H1 (cell line): Measurements from ENCODE around the gene BEST3. TPM values are rescaled to one million over a fixed set of nuclear protein-coding genes. Genes with fewer than 3 reads are reported as not detected.

ENCODE experiments used
- CTCF ChIA-PET: fragments of 300-600 bp; sonication (Branson Sonifier 250); formaldehyde crosslinking; loops from one replicate; lab custom pipeline; 2021; ENCODE audit not compliant: partially characterized antibody; lab: Charles Lee
- POLR2A ChIA-PET: fragments of 300-600 bp; sonication (Branson Sonifier 250); formaldehyde crosslinking; loops from one replicate; lab custom pipeline; 2021; ENCODE audit warnings: inconsistent platforms; ENCODE audit not compliant: partially characterized antibody; lab: Charles Lee
- DNase-seq, 2 experiments: peaks; one replicate each; pipeline versions ENCODE4 v3.0.0 to v3.0.0-alpha.2; 2010 to 2022; ENCODE audit warnings: low spot score in 2 of 2, low read depth in 1 of 2, mixed read lengths in 1 of 2
- FAIRE-seq: peaks from 2 replicates; lab custom pipeline; 2011; peaks lifted over from hg19 to GRCh38; lab: Jason Lieb, UNC
- H2AFZ ChIP-seq: 2 replicates; pipeline ENCODE4 v1.8.1; 2012; ENCODE audit warnings: low read length, inconsistent platforms
- H2AK5ac ChIP-seq: 2 replicates; pipeline ENCODE4 v1.6.1; 2013; ENCODE audit warnings: low read depth, low read length
- H2BK120ac ChIP-seq: replicated peaks from 2 replicates; pipeline ENCODE3; 2013; ENCODE audit warnings: low read depth, low read length, inconsistent platforms
- H2BK12ac ChIP-seq: 2 replicates; pipeline ENCODE4 v1.6.1; 2013; ENCODE audit warnings: low read depth, low read length
- H2BK15ac ChIP-seq: 2 replicates; pipeline ENCODE4 v1.6.1; 2013; ENCODE audit warnings: low read length
- H2BK20ac ChIP-seq: 2 replicates; pipeline ENCODE4 v1.6.1; 2013; ENCODE audit warnings: low read length
- H2BK5ac ChIP-seq: 2 replicates; pipeline ENCODE4 v1.6.1; 2013; ENCODE audit warnings: low read depth, low read length
- H3K14ac ChIP-seq: 2 replicates; pipeline ENCODE4 v1.6.1; 2013; ENCODE audit warnings: inconsistent platforms; ENCODE audit not compliant: insufficient read length
- H3K18ac ChIP-seq: 2 replicates; pipeline ENCODE4 v1.6.1; 2013; ENCODE audit warnings: low read length; ENCODE audit errors: extremely low read depth
- H3K23ac ChIP-seq: 2 replicates; pipeline ENCODE4 v1.6.1; 2013; ENCODE audit warnings: inconsistent platforms; ENCODE audit not compliant: insufficient read length
- H3K23me2 ChIP-seq: 2 replicates; pipeline ENCODE4 v1.6.1; 2013; ENCODE audit warnings: low read depth, low read length
- H3K27ac ChIP-seq: 2 replicates; pipeline ENCODE4 v1.6.1; 2011; ENCODE audit warnings: low read depth, low read length, inconsistent platforms
- H3K27me3 ChIP-seq, 4 experiments: replicated peaks in 1 of 4; 1 replicate in 1 of 4; 2 replicates in 3 of 4; pipeline versions ENCODE4 v1.6.1 to v1.8.1; 2011 to 2013; ENCODE audit warnings: low read length in 3 of 4, mild to moderate bottlenecking in 3 of 4, inconsistent platforms in 2 of 4, mixed read lengths in 2 of 4, moderate library complexity in 1 of 4; ENCODE audit not compliant: control insufficient read depth in 3 of 4, insufficient read depth in 3 of 4; ENCODE audit errors: extremely low read depth in 1 of 4
- H3K36me3 ChIP-seq, 4 experiments: 2 replicates each; pipeline versions ENCODE4 v1.6.1 to v1.8.1; 2011 to 2013; ENCODE audit warnings: mild to moderate bottlenecking in 4 of 4, low read length in 3 of 4, moderate library complexity in 2 of 4, control low read depth in 1 of 4, inconsistent platforms in 1 of 4; ENCODE audit not compliant: insufficient read depth in 4 of 4, control insufficient read depth in 2 of 4
- H3K4ac ChIP-seq: replicated peaks from 2 replicates; pipeline ENCODE3; 2013; ENCODE audit warnings: low read length, low read depth, mixed read lengths, inconsistent platforms; ENCODE audit not compliant: insufficient read length
- H3K4me1 ChIP-seq, 4 experiments: replicated peaks in 1 of 4; 1 replicate in 1 of 4; 2 replicates in 3 of 4; pipeline versions ENCODE4 v1.6.1 to v1.8.1; 2011 to 2013; ENCODE audit warnings: low read length in 3 of 4, inconsistent platforms in 2 of 4, mixed read lengths in 1 of 4; ENCODE audit not compliant: insufficient read depth in 4 of 4, control insufficient read depth in 3 of 4
- H3K4me2 ChIP-seq, 2 experiments: 2 replicates each; pipeline versions ENCODE4 v1.6.1 to v1.8.1; 2011 to 2013; ENCODE audit warnings: low read depth in 2 of 2, low read length in 2 of 2, control low read depth in 1 of 2, inconsistent platforms in 1 of 2, mild to moderate bottlenecking in 1 of 2; ENCODE audit not compliant: insufficient read depth in 1 of 2
- H3K4me3 ChIP-seq, 4 experiments: fragments of 200-600, 300-600 bp in 1 of 4; sonication (generic), shearing (Covaris generic), sonication (Bioruptor Twin) in 1 of 4; 2 replicates each; pipeline versions ENCODE4 v1.5.1 to v1.8.1; 2011 to 2016; ENCODE audit warnings: low read length in 4 of 4, low read depth in 3 of 4, control low read depth in 2 of 4, inconsistent platforms in 2 of 4, mild to moderate bottlenecking in 2 of 4, mixed read lengths in 1 of 4, moderate library complexity in 1 of 4; ENCODE audit not compliant: insufficient read depth in 2 of 4; ENCODE audit errors: extremely low read depth in 1 of 4
- H3K56ac ChIP-seq: replicated peaks from 2 replicates; pipeline ENCODE3; 2013; ENCODE audit warnings: low read depth, mild to moderate bottlenecking, mixed read lengths, low read length, inconsistent platforms; ENCODE audit not compliant: insufficient read length
- H3K79me1 ChIP-seq: 2 replicates; pipeline ENCODE4 v1.6.1; 2013; ENCODE audit warnings: low read depth, low read length, control low read depth
- H3K79me2 ChIP-seq, 2 experiments: 2 replicates each; pipeline versions ENCODE4 v1.6.1 to v1.8.1; 2012 to 2013; ENCODE audit warnings: low read length in 2 of 2, mild to moderate bottlenecking in 2 of 2, inconsistent platforms in 1 of 2; ENCODE audit not compliant: insufficient read depth in 2 of 2, control insufficient read depth in 1 of 2
- H3K9ac ChIP-seq, 4 experiments: replicated peaks in 1 of 4; 1 replicate in 1 of 4; 2 replicates in 3 of 4; pipeline versions ENCODE4 v1.6.1 to v1.8.1; 2011 to 2013; ENCODE audit warnings: low read depth in 3 of 4, low read length in 3 of 4, control low read depth in 2 of 4, mild to moderate bottlenecking in 2 of 4, moderate library complexity in 2 of 4, inconsistent platforms in 1 of 4; ENCODE audit errors: extremely low read depth in 1 of 4
- H3K9me3 ChIP-seq, 2 experiments: 2 replicates each; pipeline versions ENCODE4 v1.6.1 to v1.8.1; 2012 to 2013; ENCODE audit warnings: mild to moderate bottlenecking in 2 of 2, moderate library complexity in 2 of 2, control low read depth in 1 of 2, inconsistent platforms in 1 of 2, low read depth in 1 of 2, low read length in 1 of 2, mixed read lengths in 1 of 2; ENCODE audit not compliant: insufficient read depth in 2 of 2
- H4K20me1 ChIP-seq, 2 experiments: replicated peaks in 1 of 2; 2 replicates each; pipeline versions ENCODE3 to v1.8.1; 2011 to 2013; ENCODE audit warnings: inconsistent platforms in 2 of 2, low read length in 2 of 2, mild to moderate bottlenecking in 1 of 2; ENCODE audit not compliant: insufficient read depth in 2 of 2, control insufficient read depth in 1 of 2
- H4K5ac ChIP-seq: 2 replicates; pipeline ENCODE4 v1.6.1; 2013; ENCODE audit warnings: low read length, low read depth, mixed read lengths, inconsistent platforms; ENCODE audit not compliant: insufficient read length
- H4K8ac ChIP-seq: 2 replicates; pipeline ENCODE4 v1.8.0; 2013; ENCODE audit warnings: mild to moderate bottlenecking, moderate library complexity, low read length, inconsistent platforms; ENCODE audit not compliant: insufficient read depth; ENCODE audit errors: extremely low read depth
- H4K91ac ChIP-seq: replicated peaks from 2 replicates; pipeline ENCODE3; 2013; ENCODE audit warnings: low read length, mixed read lengths, inconsistent platforms; ENCODE audit not compliant: insufficient read length
- ATF3 ChIP-seq: IDR thresholded peaks from 2 replicates; pipeline ENCODE4 v1.6.1; 2011; ENCODE audit warnings: low read depth, mild to moderate bottlenecking, low read length; ENCODE audit not compliant: insufficient read depth
- E2F6 ChIP-seq: IDR thresholded peaks from 2 replicates; pipeline ENCODE4 v1.6.1; 2012; ENCODE audit warnings: inconsistent platforms
- EZH2 ChIP-seq: fragments of 200-600 bp; sonication (generic); IDR thresholded peaks from 2 replicates; pipeline ENCODE4 v1.7.1; 2012; ENCODE audit warnings: low read depth, mild to moderate bottlenecking, moderate library complexity, low read length, inconsistent platforms; ENCODE audit not compliant: severe bottlenecking
- PHF8 ChIP-seq: fragments of 200-600 bp; sonication (generic); conservative IDR thresholded peaks from 2 replicates; pipeline ENCODE4 v1.7.1; 2012; ENCODE audit warnings: low read depth, mild to moderate bottlenecking, inconsistent platforms, low read length, moderate library complexity
- RNF2 ChIP-seq: fragments of 200-900, 300-1000 bp; sonication (generic); IDR thresholded peaks from 2 replicates; pipeline ENCODE4 v1.7.1; 2016; ENCODE audit warnings: borderline replicate concordance, low read depth, mild to moderate bottlenecking, antibody characterized with exemption, low read length; ENCODE audit not compliant: poor library complexity, severe bottlenecking; ENCODE audit errors: missing control alignments
- RXRA ChIP-seq: IDR thresholded peaks from 2 replicates; pipeline ENCODE4 v1.6.1; 2011; ENCODE audit warnings: low read depth, mild to moderate bottlenecking, low read length, moderate library complexity; ENCODE audit not compliant: insufficient read depth
- TBP ChIP-seq: IDR thresholded peaks from 2 replicates; pipeline ENCODE4 v1.6.1; 2011; ENCODE audit warnings: low read depth, low read length, improper control_type of control experiment
- USF2 ChIP-seq: IDR thresholded peaks from 2 replicates; pipeline ENCODE4 v1.6.1; 2011; ENCODE audit warnings: low read length, improper control_type of control experiment
- YY1 ChIP-seq: IDR thresholded peaks from 2 replicates; pipeline ENCODE4 v1.6.1; 2011; ENCODE audit warnings: low read depth, mild to moderate bottlenecking, low read length
- WGBS, 2 experiments: shearing (Covaris generic) in 1 of 2; methylation state at CpG; one replicate each; pipeline versions ENCODE4 v1.1.6 to v1.1.7; 2013 to 2015; ENCODE audit warnings: low lambda C conversion rate in 2 of 2, mixed read lengths in 2 of 2, inconsistent platforms in 1 of 2, low coverage in 1 of 2, missing lambda C conversion rate in 1 of 2; ENCODE audit not compliant: insufficient replicate concordance in 2 of 2, insufficient coverage in 1 of 2, insufficient read length in 1 of 2; ENCODE audit errors: extremely low coverage in 1 of 2, missing lambda C conversion rate in 1 of 2; 5-methylcytosine and 5-hydroxymethylcytosine counted together
- polyA plus RNA-seq, 7 experiments: library from polyadenylated mRNA; depleted of rRNA in 3 of 7; stranded (reverse) in 5 of 7; unstranded in 2 of 7; fragments of >200 nt in 5 of 7; fragments of 200-250 nt in 2 of 7; gene quantifications; 1 replicate in 5 of 7; 2 replicates in 1 of 7; 4 replicates in 1 of 7; pipeline versions ENCODE4 v1.2.1 to v1.2.3, GENCODE V29; 2011 to 2013; ENCODE audit warnings: missing spikeins in 2 of 7, mixed read lengths in 2 of 7
- total RNA-seq: library from RNA; stranded (reverse); fragmentation: NEBNext Ultra II Directional; extraction: Animal tissue kit (Norgen Biotek cat#: 25700); gene quantifications from 2 replicates; pipeline ENCODE4 v1.2.1, GENCODE V29; 2021

The BEST3 gene
- total and polyA plus RNA-seq, 2 of the 8 experiments (the other 6 are each of a cell fraction or from before 2014, with no cell fraction given) = 0.17 TPM; not detected in 1

- Histone ChIP-seq H2BK5ac (no peak overlapping the region), H2BK12ac (no peak overlapping the region), H3K23me2 (peaks cover 2% of the 10 kb centered on the region), H3K27ac (no peak overlapping the region), H3K23ac (no peak overlapping the region), H2BK120ac (no peak overlapping the region), H2AFZ (no peak overlapping the region), H4K91ac (no peak overlapping the region), H4K20me1 (no peaks in the 10 kb centered on the region), H3K14ac (no peak overlapping the region), H4K5ac (no peak overlapping the region), H3K56ac (no peak overlapping the region), H3K79me1 (no peaks in the 10 kb centered on the region), H3K4me2 (no peak overlapping the region), H3K9ac (no peak overlapping the region), H3K4me3 (no peak overlapping the region), H3K36me3 (no peaks in the 10 kb centered on the region), H4K8ac (no peak overlapping the region), H3K27me3 (peaks cover 0 to 7% (median 0%) of the 10 kb centered on the region in 4 experiments; a peak in 3 of 7 replicates), H2BK20ac (no peak overlapping the region), H3K9me3 (no peaks in the 10 kb centered on the region), H3K79me2 (no peaks in the 10 kb centered on the region), H3K4ac (no peak overlapping the region), H2BK15ac (no peak overlapping the region), H3K18ac (no peak overlapping the region), H2AK5ac (no peak overlapping the region), H3K4me1 (no peaks in the 10 kb centered on the region)
- POLR2A ChIA-PET = no interaction called here
- 81% methylated on average over 1 of the region's 1 CpG; no CpG with 5 or more reads in 1 of the 2 experiments for WGBS, 2 experiments
- CTCF ChIA-PET = interaction anchor here (1.5 kb wide), 1 partner anchor 10 kb away, joined by 3 read pairs; no protein-coding TSS in a partner anchor
- no peak for FAIRE-seq
- DNase-seq = no peak
- TF ChIP-seq EZH2 (no peak), E2F6 (no peak), RNF2 (no peak), RXRA (no peak), USF2 (no peak), TBP (no peak), YY1 (no peak), PHF8 (no peak), ATF3 (no peak)
Observed at GRCh38 chr12:69733638-69734037, 34.5 kb upstream of the BEST3 start.
